ENCODE data around the gene RABAC1.

- TF ChIP-seq, protein P1, sequence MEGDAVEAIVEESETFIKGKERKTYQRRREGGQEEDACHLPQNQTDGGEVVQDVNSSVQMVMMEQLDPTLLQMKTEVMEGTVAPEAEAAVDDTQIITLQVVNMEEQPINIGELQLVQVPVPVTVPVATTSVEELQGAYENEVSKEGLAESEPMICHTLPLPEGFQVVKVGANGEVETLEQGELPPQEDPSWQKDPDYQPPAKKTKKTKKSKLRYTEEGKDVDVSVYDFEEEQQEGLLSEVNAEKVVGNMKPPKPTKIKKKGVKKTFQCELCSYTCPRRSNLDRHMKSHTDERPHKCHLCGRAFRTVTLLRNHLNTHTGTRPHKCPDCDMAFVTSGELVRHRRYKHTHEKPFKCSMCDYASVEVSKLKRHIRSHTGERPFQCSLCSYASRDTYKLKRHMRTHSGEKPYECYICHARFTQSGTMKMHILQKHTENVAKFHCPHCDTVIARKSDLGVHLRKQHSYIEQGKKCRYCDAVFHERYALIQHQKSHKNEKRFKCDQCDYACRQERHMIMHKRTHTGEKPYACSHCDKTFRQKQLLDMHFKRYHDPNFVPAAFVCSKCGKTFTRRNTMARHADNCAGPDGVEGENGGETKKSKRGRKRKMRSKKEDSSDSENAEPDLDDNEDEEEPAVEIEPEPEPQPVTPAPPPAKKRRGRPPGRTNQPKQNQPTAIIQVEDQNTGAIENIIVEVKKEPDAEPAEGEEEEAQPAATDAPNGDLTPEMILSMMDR (IDR thresholded peaks at IDR 0.05 in 2 of 3, conservative IDR thresholded peaks at IDR 0.05 in 1 of 3; ENCODE audit: borderline replicate concordance in 1 of 3, insufficient read depth in 1 of 3, low read depth in 2 of 3, low read length in 2 of 3), result no peak
- TF ChIP-seq ZFX (IDR thresholded peaks at IDR 0.05), result no peak
- TF ChIP-seq, protein P2, sequence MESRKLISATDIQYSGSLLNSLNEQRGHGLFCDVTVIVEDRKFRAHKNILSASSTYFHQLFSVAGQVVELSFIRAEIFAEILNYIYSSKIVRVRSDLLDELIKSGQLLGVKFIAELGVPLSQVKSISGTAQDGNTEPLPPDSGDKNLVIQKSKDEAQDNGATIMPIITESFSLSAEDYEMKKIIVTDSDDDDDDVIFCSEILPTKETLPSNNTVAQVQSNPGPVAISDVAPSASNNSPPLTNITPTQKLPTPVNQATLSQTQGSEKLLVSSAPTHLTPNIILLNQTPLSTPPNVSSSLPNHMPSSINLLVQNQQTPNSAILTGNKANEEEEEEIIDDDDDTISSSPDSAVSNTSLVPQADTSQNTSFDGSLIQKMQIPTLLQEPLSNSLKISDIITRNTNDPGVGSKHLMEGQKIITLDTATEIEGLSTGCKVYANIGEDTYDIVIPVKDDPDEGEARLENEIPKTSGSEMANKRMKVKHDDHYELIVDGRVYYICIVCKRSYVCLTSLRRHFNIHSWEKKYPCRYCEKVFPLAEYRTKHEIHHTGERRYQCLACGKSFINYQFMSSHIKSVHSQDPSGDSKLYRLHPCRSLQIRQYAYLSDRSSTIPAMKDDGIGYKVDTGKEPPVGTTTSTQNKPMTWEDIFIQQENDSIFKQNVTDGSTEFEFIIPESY (IDR thresholded peaks at IDR 0.05; ENCODE audit: extremely low read depth, insufficient replicate concordance, low read length), result no peak
- no peak for TF ChIP-seq POLR2AphosphoS5 (IDR thresholded peaks at IDR 0.05; ENCODE audit: low read depth, low read length)
- TF ChIP-seq, protein P3, sequence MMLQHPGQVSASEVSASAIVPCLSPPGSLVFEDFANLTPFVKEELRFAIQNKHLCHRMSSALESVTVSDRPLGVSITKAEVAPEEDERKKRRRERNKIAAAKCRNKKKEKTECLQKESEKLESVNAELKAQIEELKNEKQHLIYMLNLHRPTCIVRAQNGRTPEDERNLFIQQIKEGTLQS (IDR thresholded peaks at IDR 0.05), result no peak
- no peak for TF ChIP-seq SP1 (IDR thresholded peaks at IDR 0.05; ENCODE audit: low read depth)
- no peak for TF ChIP-seq RAD21 (IDR thresholded peaks at IDR 0.05; ENCODE audit: low read depth)
- TF ChIP-seq CBX3 (IDR thresholded peaks at IDR 0.05; ENCODE audit: low read depth), result no peak
Observed at GRCh38 chr19:41919948-41920712, 39.0 kb downstream of the RABAC1 start.

Data from HCT116 (cell line).